Stomach (tissue), 9 donors: Measurements from ENCODE around the gene MAGED4. TPM values are rescaled to one million over a fixed set of nuclear protein-coding genes. Genes with fewer than 3 reads are reported as not detected.
A peak's percentile ranks its signal among the peaks of the same experiment; 100 is the strongest.

Source experiments
- DNase-seq, 2 donors: peaks; one replicate each; pipeline versions ENCODE4 v3.0.0 to v3.0.0-alpha.2; 2013 to 2019
- H3K27ac ChIP-seq, 5 donors: fragments of 200-600 bp in 4 of 5; sonication (generic) in 4 of 5; one replicate each; pipeline ENCODE4 v1.5.1; 2013 to 2019; ENCODE audit warnings: mild to moderate bottlenecking in 1 of 5, moderate library complexity in 1 of 5
- H3K27me3 ChIP-seq, 3 donors: fragments of 200-600 bp; sonication (generic); one replicate each; pipeline ENCODE4 v1.5.1; 2017 to 2019; ENCODE audit warnings: mixed run types in 1 of 3
- H3K36me3 ChIP-seq, 4 donors: fragments of 200-600 bp; sonication (generic); 1 replicate in 3 of 4; 2 replicates in 1 of 4; pipeline ENCODE4 v1.5.1; 2016 to 2019
- H3K4me1 ChIP-seq, 4 donors: fragments of 200-600 bp; sonication (generic); one replicate each; pipeline ENCODE4 v1.5.1; 2016 to 2019
- H3K4me3 ChIP-seq, 4 donors: fragments of 200-600 bp; sonication (generic) in 3 of 4; one replicate each; pipeline ENCODE4 v1.5.1; 2016 to 2019; ENCODE audit warnings: mild to moderate bottlenecking in 1 of 4
- H3K9me3 ChIP-seq, 4 donors: fragments of 200-600 bp; sonication (generic); one replicate each; pipeline ENCODE4 v1.5.1; 2016 to 2019
- EP300 ChIP-seq: sonication (generic); formaldehyde crosslinking; IDR thresholded peaks from one replicate; pipeline ENCODE4 v1.6.1; 2017; ENCODE audit warnings: antibody characterized with exemption
- POLR2A ChIP-seq, 4 donors: fragments of 450-650 bp; IDR thresholded peaks; one replicate each; pipeline ENCODE4 v1.6.1; 2016; ENCODE audit warnings: antibody characterized with exemption in 4 of 4, control low read depth in 2 of 4, mild to moderate bottlenecking in 1 of 4, moderate library complexity in 1 of 4
- POLR2AphosphoS5 ChIP-seq, 3 donors: sonication (generic); formaldehyde crosslinking; IDR thresholded peaks; one replicate each; pipeline ENCODE4 v1.6.1; 2016; ENCODE audit warnings: antibody characterized with exemption in 3 of 3
- WGBS, 5 donors: extraction: QIAGEN DNeasy Blood & Tissue Kit in 3 of 5; methylation state at CpG; one replicate each; pipeline versions ENCODE4 v1.1.5 to v1.1.7; 2013 to 2018; 5-methylcytosine and 5-hydroxymethylcytosine counted together
- intact Hi-C: fragments of 100-400 bp; cut with DNase I; formaldehyde crosslinking; loops from one replicate; pipeline ENCODE4 v1.15.1; 2023; ENCODE audit warnings: low total_unique reads
- polyA plus RNA-seq, 3 donors: library from polyadenylated mRNA; stranded (reverse); fragments of 200-250 nt; gene quantifications; one replicate each; pipeline ENCODE4 v1.2.3, GENCODE V29; 2013
- small RNA-seq, 4 donors: library from RNA; depleted of rRNA; stranded (forward); fragments of <200 nt; gene quantifications; one replicate each; pipeline ENCODE3, GENCODE V24; 2016
- total RNA-seq, 5 donors: library from RNA; depleted of rRNA; stranded (reverse); fragments of >200 nt; gene quantifications; one replicate each; pipeline versions ENCODE4 v1.1.0 to v1.2.3, GENCODE V29; 2014 to 2016
- TF ChIP-seq, protein P1 (sequence below), 7 experiments: fragments of 450-650 bp in 4 of 7; fragments of 200-600 bp in 3 of 7; sonication (generic) in 3 of 7; IDR thresholded peaks; one replicate each; pipeline ENCODE4 v1.5.1; 2016 to 2019; ENCODE audit warnings: antibody characterized with exemption in 7 of 7, control low read depth in 2 of 7, mild to moderate bottlenecking in 1 of 7
- donor health status: healthy with polysubstance abuse.
- donor health status: Bipolar disorder and iron deficiency.
- donor health status: healthy.

The MAGED4 gene
- total and polyA plus RNA-seq, 8 donors: 1.8 to 12.5 (median 3.2) TPM; not detected in 2

DNA sequence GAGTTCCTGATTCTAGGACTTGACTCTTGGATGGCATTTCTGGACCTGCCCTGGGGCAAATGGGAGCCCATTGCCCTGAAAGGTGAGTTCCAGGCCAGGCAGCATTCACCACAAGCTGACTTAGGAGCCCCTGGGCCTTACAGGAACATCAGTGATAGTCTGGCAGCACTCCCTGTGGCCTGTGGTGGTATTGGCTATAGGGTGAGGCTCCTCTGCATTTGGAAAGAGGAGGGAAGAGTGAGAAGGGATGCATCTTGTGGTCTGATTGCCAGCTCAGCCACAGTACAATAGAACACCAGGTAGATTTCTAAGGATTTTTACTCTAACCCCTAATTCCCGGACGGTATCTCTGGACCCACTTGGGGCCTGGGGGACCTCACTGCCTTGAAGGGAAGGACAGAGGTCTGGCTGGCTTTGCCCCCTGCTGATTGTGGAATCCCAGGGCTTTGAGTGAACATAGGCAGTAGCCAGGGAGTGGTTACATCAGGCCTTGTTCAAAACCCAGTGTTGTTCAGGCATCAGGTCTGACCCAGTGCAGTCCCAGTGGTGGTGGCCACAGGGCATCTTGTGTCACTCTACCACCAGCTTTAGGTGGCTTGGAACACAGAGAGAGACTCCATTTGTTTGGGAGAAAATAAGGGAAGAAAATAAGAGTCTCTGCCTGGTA lies 32.9 kb downstream of the MAGED4 start:
- H3K27me3 ChIP-seq: peaks cover 0 to 18% (median 0%) of the 10 kb centered on the region in 3 donors
- intact Hi-C loops: no loop called here
- no peak overlapping the region for H3K4me3 ChIP-seq
- no peaks in the 10 kb centered on the region for H3K4me1 ChIP-seq
- TF ChIP-seq POLR2A (IDR thresholded peaks at IDR 0.05): no peak
- TF ChIP-seq EP300: no peak
- no peak for TF ChIP-seq POLR2AphosphoS5 (IDR thresholded peaks at IDR 0.05)
- TF ChIP-seq, protein P1, sequence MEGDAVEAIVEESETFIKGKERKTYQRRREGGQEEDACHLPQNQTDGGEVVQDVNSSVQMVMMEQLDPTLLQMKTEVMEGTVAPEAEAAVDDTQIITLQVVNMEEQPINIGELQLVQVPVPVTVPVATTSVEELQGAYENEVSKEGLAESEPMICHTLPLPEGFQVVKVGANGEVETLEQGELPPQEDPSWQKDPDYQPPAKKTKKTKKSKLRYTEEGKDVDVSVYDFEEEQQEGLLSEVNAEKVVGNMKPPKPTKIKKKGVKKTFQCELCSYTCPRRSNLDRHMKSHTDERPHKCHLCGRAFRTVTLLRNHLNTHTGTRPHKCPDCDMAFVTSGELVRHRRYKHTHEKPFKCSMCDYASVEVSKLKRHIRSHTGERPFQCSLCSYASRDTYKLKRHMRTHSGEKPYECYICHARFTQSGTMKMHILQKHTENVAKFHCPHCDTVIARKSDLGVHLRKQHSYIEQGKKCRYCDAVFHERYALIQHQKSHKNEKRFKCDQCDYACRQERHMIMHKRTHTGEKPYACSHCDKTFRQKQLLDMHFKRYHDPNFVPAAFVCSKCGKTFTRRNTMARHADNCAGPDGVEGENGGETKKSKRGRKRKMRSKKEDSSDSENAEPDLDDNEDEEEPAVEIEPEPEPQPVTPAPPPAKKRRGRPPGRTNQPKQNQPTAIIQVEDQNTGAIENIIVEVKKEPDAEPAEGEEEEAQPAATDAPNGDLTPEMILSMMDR (IDR thresholded peaks at IDR 0.05): no peak
- H3K9me3 ChIP-seq: peaks cover 0 to 26% (median 8%) of the 10 kb centered on the region in 4 donors
- no peak overlapping the region for H3K27ac ChIP-seq
- H3K36me3 ChIP-seq: no peaks in the 10 kb centered on the region
- 34 to 70% (median 59%) methylated on average over 2 of the region's 2 CpGs for WGBS, 5 donors
- peak in 1 of 2 donors; percentile 7 for DNase-seq

- peaks cover 0 to 28% (median 8%) of the 10 kb centered on the region in 4 donors for H3K9me3 ChIP-seq
- H3K4me3 ChIP-seq: no peak overlapping the region
- TF ChIP-seq POLR2AphosphoS5 (IDR thresholded peaks at IDR 0.05) (no peak), EP300 (no peak), POLR2A (IDR thresholded peaks at IDR 0.05) (no peak)
- TF ChIP-seq, protein P1 (IDR thresholded peaks at IDR 0.05): no peak
- intact Hi-C loops: no loop called here
- DNase-seq: no peak
- H3K27me3 ChIP-seq: peaks cover 0 to 18% (median 0%) of the 10 kb centered on the region in 3 donors
- H3K4me1 ChIP-seq: no peaks in the 10 kb centered on the region
- H3K27ac ChIP-seq: no peak overlapping the region
- H3K36me3 ChIP-seq: no peaks in the 10 kb centered on the region
These were observed 36.2 kb downstream of the MAGED4 start for GRCh38 chrX:52220936-52221335.

Small RNA genes lying within 50 kb of the gene (small RNA-seq; reads per million reads assigned to genes)
- gene SNORA11D: 0 reads per million in 4 donors

Other genes with a start within 250 kb of the MAGED4 start
- gene MAGED4B, start 115.7 kb upstream of the MAGED4 start, total RNA-seq: 10 to 100 TPM in 1 of 5 donors, 1 to 10 TPM in 2, under 1 TPM in 2; 0.45 to 11.0 (median 7.6) TPM
- 10 to 100 TPM in 2 of 3 donors, 1 to 10 TPM in 1; 4.7 to 18.3 (median 15.6) TPM for gene MAGED4B, start 115.7 kb upstream of the MAGED4 start, polyA plus RNA-seq
- gene XAGE2, start 184.1 kb downstream of the MAGED4 start, total RNA-seq: not detected
- gene XAGE2, start 184.1 kb downstream of the MAGED4 start, polyA plus RNA-seq: not detected